Femur (tissue), 1 donor: ENCODE data around the gene PDXP.

ENCODE experiments used
- DNase-seq: peaks from one replicate; pipeline ENCODE4 v3.0.0-alpha.2; 2017

Gene PDXP

GRCh38 chr22:37703906-37704305 is 45.4 kb downstream of the PDXP start:
- DNase-seq = no peak

GRCh38 chr22:37704645-37705044 is 46.1 kb downstream of the PDXP start:
- DNase-seq = no peak

- no peak for DNase-seq
Measured at GRCh38 chr22:37705205-37705604, 46.7 kb downstream of the PDXP start.

GRCh38 chr22:37708580-37709444 is 50.3 kb downstream of the PDXP start:
- DNase-seq = no peak

GRCh38 chr22:37709445-37709765 is 50.9 kb downstream of the PDXP start:
- no peak for DNase-seq

GRCh38 chr22:37710675-37711074 is 52.2 kb downstream of the PDXP start:
- no peak for DNase-seq

GRCh38 chr22:37711490-37711889 is 53.0 kb downstream of the PDXP start:
- DNase-seq = no peak

GRCh38 chr22:37713761-37714160 is 55.2 kb downstream of the PDXP start:
- no peak for DNase-seq

GRCh38 chr22:37714634-37715033 is 56.1 kb downstream of the PDXP start:
- no peak for DNase-seq

GRCh38 chr22:37715760-37716159 is 57.2 kb downstream of the PDXP start:
- no peak for DNase-seq
